Measurements from ENCODE around the gene BICDL1.

GRCh38 chr12:120140603-120141002 lies 151.6 kb downstream of the BICDL1 start:
- TF ChIP-seq, protein P1, sequence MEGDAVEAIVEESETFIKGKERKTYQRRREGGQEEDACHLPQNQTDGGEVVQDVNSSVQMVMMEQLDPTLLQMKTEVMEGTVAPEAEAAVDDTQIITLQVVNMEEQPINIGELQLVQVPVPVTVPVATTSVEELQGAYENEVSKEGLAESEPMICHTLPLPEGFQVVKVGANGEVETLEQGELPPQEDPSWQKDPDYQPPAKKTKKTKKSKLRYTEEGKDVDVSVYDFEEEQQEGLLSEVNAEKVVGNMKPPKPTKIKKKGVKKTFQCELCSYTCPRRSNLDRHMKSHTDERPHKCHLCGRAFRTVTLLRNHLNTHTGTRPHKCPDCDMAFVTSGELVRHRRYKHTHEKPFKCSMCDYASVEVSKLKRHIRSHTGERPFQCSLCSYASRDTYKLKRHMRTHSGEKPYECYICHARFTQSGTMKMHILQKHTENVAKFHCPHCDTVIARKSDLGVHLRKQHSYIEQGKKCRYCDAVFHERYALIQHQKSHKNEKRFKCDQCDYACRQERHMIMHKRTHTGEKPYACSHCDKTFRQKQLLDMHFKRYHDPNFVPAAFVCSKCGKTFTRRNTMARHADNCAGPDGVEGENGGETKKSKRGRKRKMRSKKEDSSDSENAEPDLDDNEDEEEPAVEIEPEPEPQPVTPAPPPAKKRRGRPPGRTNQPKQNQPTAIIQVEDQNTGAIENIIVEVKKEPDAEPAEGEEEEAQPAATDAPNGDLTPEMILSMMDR (IDR thresholded peaks at IDR 0.05), result no peak
- no peak for TF ChIP-seq POLR2A (IDR thresholded peaks at IDR 0.05)

All from vagina (tissue), 2 donors.